Naive B cell (primary cell): ENCODE data around the gene MAGEA2B. TPM values are rescaled to one million over a fixed set of nuclear protein-coding genes. Genes with fewer than 3 reads are reported as not detected.
"Not testable (repeated sequence)": the region's sequence is repeated elsewhere in the genome, so short reads cannot be mapped to it uniquely, and the experiment has no call there.

Source experiments
- ATAC-seq, 2 donors: fragments of 150-1000 bp; cut with Tn5 transposase; 2 replicates each; pipeline ENCODE4 v1.10.0; 2021; ENCODE audit warnings: low read depth in 2 of 2, mild to moderate bottlenecking in 2 of 2, moderate library complexity in 2 of 2
- DNase-seq: peaks from one replicate; pipeline ENCODE4 v3.0.0; 2022
- H3K27ac Mint-ChIP-seq, 6 donors: one replicate each; pipeline ENCODE4 v1.8.0; 2020 to 2022; ENCODE audit warnings: mild to moderate bottlenecking in 6 of 6, mixed read lengths in 6 of 6, moderate library complexity in 5 of 6, inconsistent platforms in 2 of 6
- H3K27me3 Mint-ChIP-seq, 3 donors: one replicate each; pipeline ENCODE4 v1.8.0; 2021 to 2022; ENCODE audit warnings: mixed read lengths in 3 of 3, mild to moderate bottlenecking in 1 of 3
- H3K36me3 Mint-ChIP-seq, 2 donors: one replicate each; pipeline ENCODE4 v1.8.0; 2020 to 2022; ENCODE audit warnings: mixed read lengths in 2 of 2, inconsistent platforms in 1 of 2, mild to moderate bottlenecking in 1 of 2
- H3K4me1 Mint-ChIP-seq, 3 donors: one replicate each; pipeline ENCODE4 v1.8.0; 2020 to 2022; ENCODE audit warnings: mixed read lengths in 3 of 3, inconsistent platforms in 1 of 3, mild to moderate bottlenecking in 1 of 3, moderate library complexity in 1 of 3
- H3K4me3 Mint-ChIP-seq, 8 donors: one replicate each; pipeline ENCODE4 v1.8.0; 2020 to 2022; ENCODE audit warnings: mild to moderate bottlenecking in 8 of 8, mixed read lengths in 8 of 8, moderate library complexity in 8 of 8, inconsistent platforms in 2 of 8
- H3K9me3 Mint-ChIP-seq, 7 donors: one replicate each; pipeline ENCODE4 v1.8.0; 2020 to 2022; ENCODE audit warnings: mixed read lengths in 7 of 7, mild to moderate bottlenecking in 5 of 7, inconsistent platforms in 2 of 7, moderate library complexity in 1 of 7
- polyA plus RNA-seq, 6 donors: library from polyadenylated mRNA; unstranded; fragments of 300-500 nt; fragmentation: Illumina TruSeq; gene quantifications; one replicate each; pipeline ENCODE4 v1.2.3, GENCODE V29; 2021; ENCODE audit warnings: low read depth in 6 of 6

Gene MAGEA2B
- polyA plus RNA-seq, 6 donors from 2014 or later, result not detected

DNA sequence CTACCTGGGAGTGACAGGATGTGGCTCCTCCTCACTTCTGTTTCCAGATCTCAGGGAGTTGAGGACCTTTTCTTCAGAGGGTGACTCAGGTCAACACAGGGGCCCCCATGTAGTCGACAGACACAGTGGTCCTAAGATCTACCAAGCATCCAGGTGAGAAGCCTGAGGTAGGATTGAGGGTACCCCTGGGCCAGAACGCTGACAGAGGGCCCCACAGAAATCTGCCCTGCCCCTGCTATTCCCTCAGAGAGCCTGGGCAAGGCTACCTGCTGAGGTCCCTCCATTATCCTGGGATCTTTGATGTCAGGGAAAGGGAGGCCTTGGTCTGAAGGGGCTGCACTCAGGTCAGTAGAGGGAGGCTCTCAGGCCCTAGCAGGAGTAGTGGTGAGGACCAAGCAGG, 20.7 kb downstream of the MAGEA2B start:
- Mint-ChIP-seq H3K27me3 (peaks cover 0 to 4% (median 0%) of the 10 kb centered on the region in 3 donors), H3K27ac (no peak overlapping the region), H3K36me3 (no peaks in the 10 kb centered on the region), H3K4me1 (no peaks in the 10 kb centered on the region), H3K4me3 (no peak overlapping the region), H3K9me3 (peaks cover 0 to 6% (median 0%) of the 10 kb centered on the region in 7 donors)
- ATAC-seq, result no peak
- DNase-seq, result no peak

DNA sequence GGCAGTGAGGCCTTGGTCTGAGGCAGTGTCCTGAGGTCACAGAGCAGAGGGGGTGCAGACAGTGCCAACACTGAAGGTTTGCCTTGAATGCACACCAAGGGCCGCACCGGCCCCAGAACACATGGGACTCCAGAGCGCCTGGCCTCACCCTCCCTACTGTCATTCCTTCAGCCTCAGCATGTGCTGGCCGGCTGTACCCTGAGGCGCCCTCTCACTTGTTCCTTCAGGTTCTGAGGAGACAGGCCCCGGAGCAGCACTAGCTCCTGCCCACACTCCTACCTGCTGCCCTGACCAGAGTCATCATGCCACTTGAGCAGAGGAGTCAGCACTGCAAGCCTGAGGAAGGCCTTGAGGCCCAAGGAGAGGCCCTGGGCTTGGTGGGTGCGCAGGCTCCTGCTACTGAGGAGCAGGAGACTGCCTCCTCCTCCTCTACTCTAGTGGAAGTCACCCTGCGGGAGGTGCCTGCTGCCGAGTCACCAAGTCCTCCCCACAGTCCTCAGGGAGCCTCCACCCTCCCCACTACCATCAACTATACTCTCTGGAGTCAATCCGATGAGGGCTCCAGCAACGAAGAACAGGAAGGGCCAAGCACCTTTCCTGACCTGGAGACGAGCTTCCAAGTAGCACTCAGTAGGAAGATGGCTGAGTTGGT, 21.6 kb downstream of the MAGEA2B start:
- H3K27ac Mint-ChIP-seq, result no peak overlapping the region
- H3K4me1 Mint-ChIP-seq, result no peaks in the 10 kb centered on the region
- no peaks in the 10 kb centered on the region for H3K36me3 Mint-ChIP-seq
- ATAC-seq (no peak), DNase-seq (no peak)
- H3K9me3 Mint-ChIP-seq, result peaks cover 0 to 6% (median 0%) of the 10 kb centered on the region in 7 donors
- peaks cover 0 to 4% (median 0%) of the 10 kb centered on the region in 3 donors for H3K27me3 Mint-ChIP-seq
- no peak overlapping the region for H3K4me3 Mint-ChIP-seq

DNA sequence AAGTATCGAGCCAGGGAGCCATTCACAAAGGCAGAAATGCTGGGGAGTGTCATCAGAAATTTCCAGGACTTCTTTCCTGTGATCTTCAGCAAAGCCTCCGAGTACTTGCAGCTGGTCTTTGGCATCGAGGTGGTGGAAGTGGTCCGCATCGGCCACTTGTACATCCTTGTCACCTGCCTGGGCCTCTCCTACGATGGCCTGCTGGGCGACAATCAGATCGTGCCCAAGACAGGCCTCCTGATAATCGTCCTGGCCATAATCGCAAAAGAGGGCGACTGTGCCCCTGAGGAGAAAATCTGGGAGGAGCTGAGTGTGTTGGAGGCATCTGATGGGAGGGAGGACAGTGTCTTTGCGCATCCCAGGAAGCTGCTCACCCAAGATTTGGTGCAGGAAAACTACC, 22.1 kb downstream of the MAGEA2B start:
- H3K4me3 Mint-ChIP-seq, H3K9me3 Mint-ChIP-seq, ATAC-seq, H3K4me1 Mint-ChIP-seq, DNase-seq, H3K27me3 Mint-ChIP-seq, H3K27ac Mint-ChIP-seq, H3K36me3 Mint-ChIP-seq: not testable (repeated sequence)

DNA sequence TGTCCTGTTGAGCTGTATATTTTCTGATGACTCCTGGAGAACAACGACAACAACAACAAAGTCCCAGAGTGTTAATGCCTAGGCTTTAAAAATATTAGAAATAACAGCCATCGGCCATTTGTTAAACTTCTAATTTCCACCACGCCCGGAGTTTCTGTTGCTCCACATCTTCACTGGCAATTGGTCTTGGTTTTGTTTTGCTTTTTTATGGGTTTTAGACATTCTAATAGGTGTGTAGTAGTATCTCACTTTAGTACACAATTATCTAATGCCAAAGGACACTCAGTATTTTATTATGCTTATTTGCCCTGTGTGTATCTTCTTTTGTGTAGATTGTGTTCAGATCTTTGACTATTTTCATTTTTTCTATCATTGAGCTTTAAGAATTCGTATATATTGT, 24.1 kb downstream of the MAGEA2B start:
- Mint-ChIP-seq H3K27me3 (peaks cover 0 to 4% (median 0%) of the 10 kb centered on the region in 3 donors), H3K9me3 (peaks cover 0 to 2% (median 0%) of the 10 kb centered on the region in 7 donors), H3K27ac (no peak overlapping the region), H3K4me3 (no peak overlapping the region), H3K4me1 (no peaks in the 10 kb centered on the region), H3K36me3 (no peaks in the 10 kb centered on the region)
- DNase-seq (no peak), ATAC-seq (no peak)

DNA sequence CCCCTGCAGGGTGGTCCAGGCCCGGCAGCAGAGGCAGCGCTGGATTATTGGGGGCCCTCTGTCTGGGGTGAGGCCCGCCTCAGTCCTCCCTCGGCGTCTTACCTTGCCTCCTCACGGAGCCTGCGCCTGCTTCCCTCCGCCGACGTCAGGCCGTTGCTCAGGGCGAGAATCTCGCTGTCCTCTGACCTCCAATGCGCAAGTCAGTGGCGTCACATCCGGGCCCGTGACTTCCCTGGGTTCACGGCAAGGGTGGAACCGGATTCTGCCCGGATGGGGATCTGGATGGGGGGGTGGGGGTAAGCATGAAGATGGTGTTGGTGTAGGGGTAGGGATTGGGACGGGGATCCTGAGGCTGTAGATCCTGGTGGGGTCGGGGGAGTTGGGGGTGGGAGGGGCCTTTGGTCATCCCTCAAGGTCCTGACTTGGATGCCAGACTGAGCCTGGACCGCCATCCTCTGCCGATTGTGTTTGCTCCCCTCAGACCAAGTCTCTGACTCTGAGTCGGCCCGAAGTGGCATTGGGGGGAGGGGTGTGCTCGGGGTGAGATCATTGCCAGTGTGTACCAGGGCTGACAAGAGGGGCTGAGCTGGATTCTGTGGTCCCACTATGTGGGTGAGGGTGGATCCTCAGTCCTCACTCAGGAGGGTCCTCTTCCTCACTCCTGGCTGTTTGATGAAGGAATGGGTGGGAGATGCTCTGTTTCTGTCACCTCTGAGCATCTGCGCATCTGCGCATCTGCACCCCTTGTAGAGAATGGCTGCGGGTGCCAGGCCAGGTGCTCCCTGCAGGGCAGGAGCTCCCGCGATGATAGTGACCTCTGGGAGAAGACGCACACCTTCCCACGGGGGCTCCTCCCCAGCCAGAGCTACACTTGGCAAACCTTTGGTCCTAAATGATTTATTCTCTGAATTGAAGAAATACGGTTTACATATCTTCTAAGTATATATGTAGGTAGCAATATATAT, 39.5 kb downstream of the MAGEA2B start, which contains the start of gene MAGEA2:
TSS of gene MAGEA2 (minus strand) at position 157 of the 965 bp plus-strand sequence. CDS start 2,479 bp downstream, outside the sequence.
- H3K9me3 Mint-ChIP-seq, H3K36me3 Mint-ChIP-seq, H3K27me3 Mint-ChIP-seq, H3K4me1 Mint-ChIP-seq, DNase-seq, H3K27ac Mint-ChIP-seq, H3K4me3 Mint-ChIP-seq, ATAC-seq: not testable (repeated sequence)

DNA sequence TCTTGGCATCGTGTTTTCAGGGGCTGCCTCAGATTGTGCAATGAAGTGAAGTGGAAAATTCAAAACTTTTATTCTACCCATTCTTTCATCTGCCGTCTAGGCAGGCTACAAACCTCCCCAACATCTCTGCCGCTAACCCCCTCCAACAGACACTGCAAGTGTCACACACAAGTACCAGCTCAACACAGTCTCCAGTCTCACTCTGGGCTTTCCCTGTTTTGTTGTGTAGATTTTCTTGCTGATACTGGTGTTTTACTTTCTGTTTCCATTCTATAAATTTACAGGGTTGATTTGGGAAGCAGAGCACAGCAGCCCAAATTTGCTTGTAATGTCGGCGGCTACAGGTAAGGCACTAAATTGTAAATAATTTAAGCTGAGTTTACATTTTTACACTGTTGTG, 40.4 kb downstream of the MAGEA2B start:
- H3K4me3 Mint-ChIP-seq, H3K36me3 Mint-ChIP-seq, H3K9me3 Mint-ChIP-seq, H3K4me1 Mint-ChIP-seq, ATAC-seq, DNase-seq, H3K27ac Mint-ChIP-seq, H3K27me3 Mint-ChIP-seq: not testable (repeated sequence)

DNA sequence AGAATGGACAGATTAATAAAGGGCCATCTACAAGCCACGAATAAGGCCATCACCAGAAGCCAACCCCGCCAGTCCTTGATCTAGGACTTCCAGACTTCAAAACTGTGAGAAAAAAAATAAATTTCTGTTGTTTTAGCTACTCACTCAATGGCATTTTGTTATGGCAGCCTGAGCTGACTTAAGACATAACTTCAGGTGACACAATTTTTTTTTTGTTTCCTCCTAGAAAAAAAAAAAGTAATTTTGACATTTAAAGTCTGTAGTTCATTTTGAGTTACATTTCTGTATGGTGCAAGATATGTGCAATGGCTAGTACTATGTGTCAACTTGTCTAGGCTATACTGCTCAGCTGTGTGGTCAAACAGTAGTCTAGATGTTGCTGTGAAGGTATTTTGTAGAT, 44.5 kb downstream of the MAGEA2B start, which contains the start of gene CSAG3:
TSS of gene CSAG3 (plus strand) at position 301 of the 400 bp plus-strand sequence.
- not testable (repeated sequence) for ATAC-seq, DNase-seq, H3K4me3 Mint-ChIP-seq, H3K36me3 Mint-ChIP-seq, H3K27me3 Mint-ChIP-seq, H3K27ac Mint-ChIP-seq, H3K9me3 Mint-ChIP-seq, H3K4me1 Mint-ChIP-seq

DNA sequence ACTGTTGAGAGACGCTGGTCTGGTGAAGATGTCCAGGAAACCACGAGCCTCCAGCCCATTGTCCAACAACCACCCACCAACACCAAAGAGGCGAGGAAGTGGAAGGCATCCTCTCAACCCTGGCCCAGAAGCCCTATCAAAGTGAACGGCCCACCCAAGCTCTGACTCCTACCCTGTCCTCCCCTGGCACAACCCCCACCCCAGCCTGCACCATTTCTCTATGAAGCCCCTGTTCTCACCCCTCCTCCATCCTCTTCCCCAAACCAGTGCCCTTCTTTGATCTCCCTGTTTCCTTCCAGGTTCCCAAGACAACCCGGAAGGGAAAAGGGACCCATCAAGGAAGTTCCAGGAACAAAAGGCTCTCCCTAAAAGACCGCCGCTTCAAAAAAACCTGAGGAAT, 45.1 kb downstream of the MAGEA2B start:
- not testable (repeated sequence) for H3K9me3 Mint-ChIP-seq, H3K4me1 Mint-ChIP-seq, H3K27ac Mint-ChIP-seq, H3K36me3 Mint-ChIP-seq, H3K4me3 Mint-ChIP-seq, DNase-seq, ATAC-seq, H3K27me3 Mint-ChIP-seq

DNA sequence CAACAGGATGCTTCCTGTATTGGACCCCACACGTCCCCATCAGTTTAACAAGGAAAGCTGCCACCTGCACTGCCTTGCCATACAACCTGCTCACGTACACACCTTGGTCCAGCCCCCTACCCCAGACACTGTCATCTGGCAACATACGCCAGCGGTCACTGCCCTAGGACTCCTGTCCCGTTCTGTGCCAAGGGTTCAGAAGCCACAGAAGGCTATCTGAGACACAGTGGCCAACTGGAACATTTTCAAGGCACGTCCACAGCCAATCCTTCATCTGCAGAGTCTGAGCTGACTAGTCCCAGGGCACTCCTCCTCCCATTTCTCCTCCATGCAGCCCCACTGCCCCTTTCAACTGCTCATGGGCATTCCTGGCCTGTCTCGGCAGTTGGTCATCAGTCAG, 47.2 kb downstream of the MAGEA2B start:
- H3K4me1 Mint-ChIP-seq, H3K27me3 Mint-ChIP-seq, DNase-seq, H3K4me3 Mint-ChIP-seq, ATAC-seq, H3K9me3 Mint-ChIP-seq, H3K36me3 Mint-ChIP-seq, H3K27ac Mint-ChIP-seq: not testable (repeated sequence)

DNA sequence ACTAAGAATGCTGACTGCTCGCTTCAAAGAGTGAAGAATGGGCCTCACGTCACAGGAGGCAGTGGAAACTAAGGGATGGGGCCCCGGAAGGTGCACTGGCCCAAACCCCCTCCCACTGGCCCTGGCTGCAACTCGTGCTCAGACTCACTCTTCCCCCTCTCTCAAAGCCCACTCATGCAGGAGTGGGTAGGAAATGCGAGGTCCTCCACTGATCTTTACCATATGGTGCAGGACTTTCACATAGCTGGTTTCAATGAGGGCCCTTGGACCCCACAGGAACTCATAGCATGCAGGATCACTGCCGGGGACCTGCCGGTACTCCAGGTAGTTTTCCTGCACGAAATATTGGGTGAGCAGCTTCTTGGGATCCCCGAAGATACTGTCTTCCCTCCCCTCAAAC, 52.1 kb downstream of the MAGEA2B start:
- H3K4me3 Mint-ChIP-seq, H3K27me3 Mint-ChIP-seq, H3K4me1 Mint-ChIP-seq, H3K36me3 Mint-ChIP-seq, ATAC-seq, DNase-seq, H3K9me3 Mint-ChIP-seq, H3K27ac Mint-ChIP-seq: not testable (repeated sequence)

Other genes starting within 250 kb of the MAGEA2B start
- gene GABRQ, start 76.7 kb upstream of the MAGEA2B start, polyA plus RNA-seq, result not detected
- not detected for gene MAGEA3, start 15.8 kb upstream of the MAGEA2B start, polyA plus RNA-seq
- not detected for gene CSAG2, start 5.4 kb upstream of the MAGEA2B start, polyA plus RNA-seq
- not detected for gene CSAG1, start 19.1 kb downstream of the MAGEA2B start, polyA plus RNA-seq
- not detected for gene MAGEA12, start 19.1 kb downstream of the MAGEA2B start, polyA plus RNA-seq
- not detected for gene MAGEA2, start 39.2 kb downstream of the MAGEA2B start, polyA plus RNA-seq
- gene CSAG3, start 44.6 kb downstream of the MAGEA2B start, polyA plus RNA-seq, result not detected
- gene MAGEA6, start 55.1 kb downstream of the MAGEA2B start, polyA plus RNA-seq, result not detected
- 10 to 100 TPM; 21.4 to 34.3 (median 26.9) TPM for gene CETN2, start 116.1 kb downstream of the MAGEA2B start, polyA plus RNA-seq
- gene NSDHL, start 116.4 kb downstream of the MAGEA2B start, polyA plus RNA-seq, result 10 to 100 TPM; 10.8 to 20.0 (median 15.4) TPM
- 1 to 10 TPM in 5 of 6 donors, under 1 TPM in 1; 0.55 to 4.3 (median 2.4) TPM for gene ZNF185, start 183.4 kb downstream of the MAGEA2B start, polyA plus RNA-seq